Thyroid gland (tissue), 4 donors: Measurements from ENCODE around the gene KY.

Experiments
- POLR2A ChIP-seq, 2 donors: fragments of 450-650 bp; IDR thresholded peaks; one replicate each; pipeline ENCODE4 v1.6.1; 2017; ENCODE audit warnings: antibody characterized with exemption in 2 of 2, mild to moderate bottlenecking in 2 of 2, moderate library complexity in 1 of 2
- TF ChIP-seq, protein P1 (sequence below), 6 experiments: fragments of 200-600 bp in 3 of 6; fragments of 450-650 bp in 3 of 6; sonication (generic) in 3 of 6; IDR thresholded peaks; one replicate each; pipeline ENCODE4 v1.5.1; 2016 to 2019; ENCODE audit warnings: antibody characterized with exemption in 6 of 6, mild to moderate bottlenecking in 2 of 6, inconsistent platforms in 1 of 6, moderate library complexity in 1 of 6

DNA sequence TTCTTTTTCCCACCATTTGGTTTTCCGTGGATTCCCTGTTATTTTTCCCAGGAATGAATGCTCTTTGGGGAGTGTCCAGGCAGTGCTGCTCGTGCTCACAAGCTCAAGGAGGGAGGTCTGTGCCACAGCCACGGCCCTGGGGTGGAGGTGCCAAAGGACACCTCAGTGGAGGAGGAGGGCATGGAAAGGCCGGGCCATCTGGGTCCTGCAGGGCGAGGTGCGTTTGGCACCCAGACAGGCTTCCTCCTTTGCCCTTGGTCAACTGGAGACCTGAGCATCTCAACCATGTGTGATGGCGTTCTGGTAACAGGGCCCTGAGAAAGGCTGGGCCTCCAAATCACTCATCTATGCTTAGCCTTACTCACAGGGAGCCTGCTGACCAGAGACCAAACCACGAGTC, 25.4 kb downstream of the KY start:
- TF ChIP-seq, protein P1, sequence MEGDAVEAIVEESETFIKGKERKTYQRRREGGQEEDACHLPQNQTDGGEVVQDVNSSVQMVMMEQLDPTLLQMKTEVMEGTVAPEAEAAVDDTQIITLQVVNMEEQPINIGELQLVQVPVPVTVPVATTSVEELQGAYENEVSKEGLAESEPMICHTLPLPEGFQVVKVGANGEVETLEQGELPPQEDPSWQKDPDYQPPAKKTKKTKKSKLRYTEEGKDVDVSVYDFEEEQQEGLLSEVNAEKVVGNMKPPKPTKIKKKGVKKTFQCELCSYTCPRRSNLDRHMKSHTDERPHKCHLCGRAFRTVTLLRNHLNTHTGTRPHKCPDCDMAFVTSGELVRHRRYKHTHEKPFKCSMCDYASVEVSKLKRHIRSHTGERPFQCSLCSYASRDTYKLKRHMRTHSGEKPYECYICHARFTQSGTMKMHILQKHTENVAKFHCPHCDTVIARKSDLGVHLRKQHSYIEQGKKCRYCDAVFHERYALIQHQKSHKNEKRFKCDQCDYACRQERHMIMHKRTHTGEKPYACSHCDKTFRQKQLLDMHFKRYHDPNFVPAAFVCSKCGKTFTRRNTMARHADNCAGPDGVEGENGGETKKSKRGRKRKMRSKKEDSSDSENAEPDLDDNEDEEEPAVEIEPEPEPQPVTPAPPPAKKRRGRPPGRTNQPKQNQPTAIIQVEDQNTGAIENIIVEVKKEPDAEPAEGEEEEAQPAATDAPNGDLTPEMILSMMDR (IDR thresholded peaks at IDR 0.05), result no peak
- no peak for TF ChIP-seq POLR2A (IDR thresholded peaks at IDR 0.05)
